GM20431 (cell line): ENCODE data around the gene FBXO46.
"Not testable (repeated sequence)": the region's sequence is repeated elsewhere in the genome, so short reads cannot be mapped to it uniquely, and the experiment has no call there.

ENCODE experiments used
- in situ Hi-C: fragments of 300-500 bp; cut with MseI, MboI; formaldehyde crosslinking; loops from one replicate; pipeline ENCODE4 v1.15.0; 2020; ENCODE audit warnings: low sequenced_read_pairs; ENCODE audit not compliant: unreplicated experiment

FBXO46 gene

GRCh38 chr19:45767410-45767880 lies 36.7 kb upstream of the FBXO46 start:
- in situ Hi-C loops: no loop called here

- in situ Hi-C loops: no loop called here
Measured at GRCh38 chr19:45766869-45767346, 36.2 kb upstream of the FBXO46 start.

DNA sequence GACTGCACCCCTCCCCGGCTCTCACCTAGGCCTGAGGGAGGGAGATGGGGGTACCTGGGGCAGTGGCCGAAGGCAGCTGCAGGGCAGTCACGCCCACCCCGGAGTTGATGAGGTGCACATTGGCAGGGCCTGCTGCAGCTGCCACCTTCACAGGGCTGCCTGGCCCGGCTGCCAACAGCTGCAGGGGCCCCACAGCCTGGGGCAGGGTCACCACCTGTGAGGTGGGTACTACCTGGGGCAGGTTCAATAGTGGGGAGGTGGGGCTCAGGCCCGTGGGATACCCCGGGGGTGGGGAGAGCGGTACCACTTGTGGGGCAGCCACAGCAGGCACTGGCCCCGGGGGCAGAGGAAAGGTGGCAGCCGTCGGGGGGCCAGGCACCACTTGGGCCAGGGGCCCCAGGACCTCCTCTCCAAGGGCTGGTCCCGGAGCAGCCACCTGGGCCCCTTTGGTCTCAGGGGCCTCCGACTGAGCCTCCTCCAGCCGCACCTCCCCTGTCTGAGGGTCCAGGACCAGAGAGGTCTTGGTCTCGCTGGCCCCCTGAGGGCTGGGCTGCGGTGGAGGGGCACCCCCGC lies 35.7 kb upstream of the FBXO46 start:
- in situ Hi-C loops: no loop called here

GRCh38 chr19:45765702-45766295 lies 35.1 kb upstream of the FBXO46 start:
- in situ Hi-C loops: no loop called here

GRCh38 chr19:45764945-45765701 lies 34.4 kb upstream of the FBXO46 start:
- in situ Hi-C loops: no loop called here

- in situ Hi-C loops: no loop called here
Measured at GRCh38 chr19:45764475-45764874, 33.8 kb upstream of the FBXO46 start.

- in situ Hi-C loops: no loop called here
Measured at GRCh38 chr19:45763691-45764294, 33.1 kb upstream of the FBXO46 start.

DNA sequence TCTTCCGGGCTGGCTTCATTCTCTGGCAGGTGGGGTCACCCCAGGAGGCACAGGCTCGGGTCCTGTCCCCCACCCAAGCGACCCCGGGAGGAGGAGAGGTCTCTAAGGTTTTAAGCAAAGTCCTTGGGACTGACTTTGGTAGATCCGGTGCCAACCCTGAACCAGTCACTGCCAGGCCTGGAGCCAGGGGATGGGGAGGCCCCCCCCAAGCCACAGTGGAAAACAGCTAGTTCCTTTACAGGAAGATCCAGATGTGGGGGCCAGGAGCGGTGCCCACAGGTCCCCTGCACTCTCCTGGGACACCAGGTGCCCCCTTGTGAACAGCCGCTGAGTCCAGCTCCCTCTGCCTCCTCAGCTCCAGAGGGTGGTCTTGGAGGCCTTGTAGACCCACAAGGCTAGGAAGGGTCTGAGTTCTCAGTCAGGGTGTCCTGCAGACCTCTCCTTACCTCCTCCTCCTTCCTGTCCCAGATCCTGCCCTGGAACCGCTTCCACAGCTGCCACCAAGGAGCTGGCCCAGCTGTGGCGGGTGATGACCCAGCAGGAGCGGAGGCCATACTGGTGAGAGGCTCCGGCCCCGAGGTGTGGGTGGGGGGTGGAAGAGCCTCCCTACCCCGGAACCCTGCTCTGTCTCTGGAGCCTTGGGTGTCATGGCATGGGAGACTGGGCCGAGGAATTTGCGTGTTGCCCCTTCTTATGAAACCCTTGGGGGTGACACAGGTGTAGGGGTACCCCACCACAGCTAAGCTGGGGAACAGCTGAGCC lies 32.4 kb upstream of the FBXO46 start:
- in situ Hi-C loops: no loop called here

DNA sequence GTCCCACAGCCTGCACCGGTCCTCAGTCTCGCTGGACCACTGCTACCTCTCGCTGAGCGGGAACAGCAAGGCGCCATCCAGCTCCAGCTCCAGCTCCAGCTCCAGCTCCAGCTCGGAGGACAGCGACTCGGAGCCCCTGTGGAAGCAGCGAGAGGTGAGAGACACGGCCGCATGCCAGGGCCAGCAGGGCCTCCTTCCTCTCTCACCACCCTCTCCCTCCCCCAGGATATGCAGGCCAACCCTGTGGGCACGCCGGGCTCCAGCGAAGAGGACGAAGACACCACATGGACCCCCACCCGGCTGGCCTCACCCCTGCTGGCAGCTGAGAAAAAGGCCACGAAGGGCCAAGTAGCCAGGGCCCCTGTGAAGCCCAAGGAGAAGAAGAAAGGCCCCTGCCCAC lies 31.0 kb upstream of the FBXO46 start:
- in situ Hi-C loops: no loop called here

DNA sequence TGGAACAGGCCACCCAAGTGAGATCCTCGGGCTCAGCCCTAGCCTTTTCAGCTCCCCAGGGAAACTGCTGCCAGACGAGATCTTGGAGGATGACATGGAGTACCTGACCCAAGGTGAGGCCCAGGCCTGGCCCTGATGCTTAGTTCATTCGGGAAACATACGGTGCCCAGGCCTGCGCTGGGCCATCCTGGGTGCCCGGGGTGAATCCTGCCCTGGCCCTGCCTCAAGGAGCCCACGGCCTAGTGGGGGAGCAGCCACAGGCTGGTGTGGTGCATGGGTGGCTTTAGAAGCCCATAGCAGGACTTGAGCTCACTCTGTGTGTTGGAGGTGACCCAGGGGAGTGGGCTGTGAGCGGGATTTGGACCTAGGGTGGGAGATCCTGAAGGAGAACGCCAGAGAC lies 28.2 kb upstream of the FBXO46 start:
- in situ Hi-C loops: no loop called here

DNA sequence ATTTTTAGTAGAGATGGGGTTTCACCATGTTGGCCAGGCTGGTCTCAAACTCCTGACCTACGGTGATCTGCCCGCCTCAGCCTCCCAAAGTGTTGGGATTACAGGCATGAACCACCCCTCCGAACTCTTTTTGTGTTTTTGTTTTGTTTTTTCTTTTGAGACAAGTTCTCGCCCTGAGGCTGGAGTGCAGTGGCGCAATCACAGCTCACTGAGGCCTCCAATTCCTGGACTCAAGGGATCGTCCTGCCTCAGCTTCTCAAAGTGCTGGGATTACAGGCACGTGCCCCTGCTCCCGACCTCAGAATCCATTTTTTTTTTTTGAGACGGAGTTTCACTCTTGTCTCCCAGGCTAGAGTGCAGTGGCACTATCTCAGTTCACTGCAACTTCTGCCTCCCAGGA lies 27.0 kb upstream of the FBXO46 start:
- in situ Hi-C loops: no loop called here

GRCh38 chr19:45754323-45754722 lies 23.6 kb upstream of the FBXO46 start:
- in situ Hi-C loops: no loop called here

DNA sequence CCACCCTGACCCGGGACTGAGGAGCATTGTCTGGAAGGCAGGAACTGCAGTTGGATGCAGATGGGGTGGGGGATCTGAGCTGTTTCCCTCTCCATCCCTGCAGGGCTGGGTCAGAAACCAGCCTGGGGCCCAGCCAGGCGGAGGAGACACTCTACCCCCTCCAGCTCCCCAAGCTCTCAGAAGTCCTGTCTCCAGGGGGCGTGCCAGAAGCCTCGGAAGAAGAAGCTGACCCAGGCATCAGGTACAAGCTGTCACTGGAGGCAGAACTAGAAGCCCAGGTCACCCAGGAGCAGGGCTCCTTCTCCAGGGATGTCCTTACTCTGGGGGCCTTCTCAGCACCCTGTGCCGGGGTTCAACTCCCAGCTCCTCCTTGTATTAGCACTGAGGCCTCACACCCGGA lies 22.9 kb upstream of the FBXO46 start:
- in situ Hi-C loops: no loop called here

DNA sequence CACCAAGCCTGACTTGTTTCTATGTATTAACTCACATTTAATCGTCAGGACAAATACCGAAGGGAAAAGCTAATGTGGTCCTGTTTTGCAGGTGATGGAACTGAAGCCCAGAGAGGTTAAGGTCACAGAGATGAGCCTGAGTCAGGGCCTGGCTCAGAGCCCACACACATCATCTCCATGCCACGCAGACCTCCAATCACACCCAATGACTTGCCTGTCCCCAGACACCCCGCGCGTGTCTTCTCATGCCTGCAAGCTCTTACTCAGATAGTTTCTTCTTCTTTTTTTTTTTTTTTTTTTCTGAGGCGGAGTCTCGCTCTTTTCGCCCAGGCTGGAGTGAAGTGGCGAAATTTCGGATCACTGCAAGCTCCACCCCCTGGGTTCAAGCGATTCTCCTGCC lies 21.9 kb upstream of the FBXO46 start:
- in situ Hi-C loops: no loop called here

DNA sequence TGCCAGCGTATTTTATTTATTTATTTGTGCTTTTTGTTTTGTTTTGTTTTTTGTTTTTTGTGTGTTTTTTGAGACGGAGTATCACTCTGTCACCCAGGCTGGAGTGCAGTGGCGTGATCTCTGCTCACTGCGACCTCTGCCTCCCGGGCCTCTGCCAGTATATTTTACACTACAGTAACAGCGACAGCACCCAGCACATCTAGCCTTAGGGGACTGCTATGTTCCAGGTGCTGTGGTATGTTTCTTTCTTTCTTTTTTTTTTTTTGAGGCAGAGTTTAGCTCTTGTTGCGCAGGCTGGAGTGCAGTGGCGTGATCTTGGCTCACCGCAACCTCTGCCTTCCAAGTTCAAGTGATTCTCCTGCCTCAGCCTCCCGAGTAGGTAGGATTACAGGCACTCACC lies 20.8 kb upstream of the FBXO46 start:
- in situ Hi-C loops: not testable (repeated sequence)

GRCh38 chr19:45747513-45747912 lies 16.8 kb upstream of the FBXO46 start:
- in situ Hi-C loops: no loop called here

GRCh38 chr19:45746866-45747265 lies 16.2 kb upstream of the FBXO46 start:
- in situ Hi-C loops: no loop called here

DNA sequence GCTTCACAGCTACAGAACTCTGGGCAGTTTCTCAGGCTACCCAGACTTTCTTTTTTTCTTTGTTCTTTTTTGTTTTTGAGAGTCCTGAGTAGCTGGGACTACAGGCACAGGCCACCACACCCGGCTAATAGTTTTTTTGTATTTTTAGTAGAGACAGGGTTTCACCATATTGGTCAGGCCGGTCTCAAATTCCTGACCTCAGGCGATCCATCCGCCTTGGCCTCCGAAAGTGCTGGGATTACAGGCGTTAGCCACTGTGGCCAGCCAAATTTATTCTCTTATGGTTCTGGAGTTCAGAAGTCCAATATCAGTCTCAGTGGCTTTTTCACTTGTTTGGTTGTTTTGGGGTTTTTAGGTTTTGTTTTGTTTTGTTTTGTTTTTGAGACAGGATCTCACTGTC lies 14.9 kb upstream of the FBXO46 start:
- in situ Hi-C loops: no loop called here

DNA sequence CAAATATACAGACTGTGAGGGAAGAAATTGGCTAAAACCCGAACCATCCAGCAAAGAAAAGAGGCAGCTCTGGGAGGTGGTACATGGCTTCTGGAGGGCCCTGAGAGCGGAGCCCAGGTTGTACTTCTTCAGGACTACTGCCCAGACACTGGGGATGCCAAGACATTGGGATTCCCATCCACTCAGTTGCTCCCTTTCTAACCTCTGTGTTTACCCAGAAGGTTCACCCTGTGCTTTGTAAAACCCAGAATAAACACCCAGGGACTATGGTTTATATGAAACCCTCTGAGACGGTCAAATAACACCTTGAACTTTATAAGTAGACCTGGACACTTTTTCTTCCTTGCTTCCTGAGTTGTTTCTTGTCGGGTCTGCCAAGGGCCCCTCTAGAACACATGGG lies 12.3 kb upstream of the FBXO46 start:
- in situ Hi-C loops: no loop called here
